GM18907 (cell line): ENCODE data around the gene ATP11C.
"Not testable (repeated sequence)": the region's sequence is repeated elsewhere in the genome, so short reads cannot be mapped to it uniquely, and the experiment has no call there.

Experiments used
- ATAC-seq: cut with Tn5 transposase; IDR thresholded peaks from one replicate; pipeline ENCODE4 v1.9.1; 2021; ENCODE audit warnings: mild to moderate bottlenecking, moderate library complexity; ENCODE audit not compliant: unreplicated experiment

ATP11C gene

GRCh38 chrX:139864640-139865039, 68.2 kb downstream of the ATP11C start:
- ATAC-seq, result no peak

- ATAC-seq, result no peak
Observed at GRCh38 chrX:139862208-139862607, 70.6 kb downstream of the ATP11C start.

- ATAC-seq, result not testable (repeated sequence)
Observed at GRCh38 chrX:139856826-139857225, 76.0 kb downstream of the ATP11C start.

GRCh38 chrX:139851730-139852129, 81.1 kb downstream of the ATP11C start:
- ATAC-seq, result no peak

- no peak for ATAC-seq
Observed at GRCh38 chrX:139850968-139851367, 81.9 kb downstream of the ATP11C start.

- peak; percentile 68 for ATAC-seq
Observed at GRCh38 chrX:139844884-139845283, 88.0 kb downstream of the ATP11C start.

GRCh38 chrX:139844163-139844562, 88.7 kb downstream of the ATP11C start:
- ATAC-seq, result no peak

- ATAC-seq, result no peak
Observed at GRCh38 chrX:139842326-139843185, 90.3 kb downstream of the ATP11C start.

GRCh38 chrX:139836335-139836734, 96.5 kb downstream of the ATP11C start:
- ATAC-seq, result not testable (repeated sequence)

GRCh38 chrX:139834879-139835278, 98.0 kb downstream of the ATP11C start:
- ATAC-seq, result no peak

- no peak for ATAC-seq
Observed at GRCh38 chrX:139832718-139833309, 100.0 kb downstream of the ATP11C start.

GRCh38 chrX:139831675-139832456, 101.0 kb downstream of the ATP11C start:
- peak; percentile 81 for ATAC-seq

- no peak for ATAC-seq
Observed at GRCh38 chrX:139831017-139831416, 101.8 kb downstream of the ATP11C start.

GRCh38 chrX:139828830-139829229, 104.0 kb downstream of the ATP11C start:
- no peak for ATAC-seq

GRCh38 chrX:139828033-139828432, 104.8 kb downstream of the ATP11C start:
- no peak for ATAC-seq

GRCh38 chrX:139826065-139827044, 106.5 kb downstream of the ATP11C start:
- no peak for ATAC-seq

- ATAC-seq, result no peak
Observed at GRCh38 chrX:139825618-139826017, 107.2 kb downstream of the ATP11C start.

- ATAC-seq, result no peak
Observed at GRCh38 chrX:139823806-139824205, 109.0 kb downstream of the ATP11C start.

- no peak for ATAC-seq
Observed at GRCh38 chrX:139820358-139820984, 112.4 kb downstream of the ATP11C start.

- ATAC-seq, result no peak
Observed at GRCh38 chrX:139816204-139816603, 116.6 kb downstream of the ATP11C start.
